Inferior parietal cortex (tissue), 1 donor: ENCODE results near the gene ATP8A1.
"Not testable (repeated sequence)": the region's sequence is repeated elsewhere in the genome, so short reads cannot be mapped to it uniquely, and the experiment has no call there.

Experiments used
- DNase-seq: peaks from one replicate; pipeline ENCODE4 v3.0.0-alpha.2; 2016; ENCODE audit errors: extremely low spot score

Gene ATP8A1

DNA sequence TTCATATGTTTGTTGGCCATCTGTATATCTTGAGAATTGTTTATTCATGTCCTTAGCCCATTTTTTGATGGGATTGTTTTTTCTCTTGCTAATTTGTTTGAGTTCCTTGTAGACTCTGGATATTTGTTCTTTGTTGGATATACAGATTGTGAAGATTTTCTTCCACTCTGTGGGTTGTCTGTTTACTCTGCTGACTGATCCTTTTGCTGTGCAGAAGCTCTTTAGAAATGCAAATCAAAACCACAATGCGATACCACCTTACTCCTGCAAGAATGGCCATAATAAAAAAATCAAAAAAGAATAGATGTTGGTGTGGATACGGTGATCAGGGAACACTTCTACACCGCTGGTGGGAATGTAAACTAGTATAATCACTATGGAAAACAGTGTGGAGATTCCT lies 189.1 kb downstream of the ATP8A1 start:
- DNase-seq: not testable (repeated sequence)

GRCh38 chr4:42466273-42466844 lies 190.5 kb downstream of the ATP8A1 start:
- no peak for DNase-seq

GRCh38 chr4:42464550-42465094 lies 192.3 kb downstream of the ATP8A1 start:
- no peak for DNase-seq

GRCh38 chr4:42461216-42461615 lies 195.7 kb downstream of the ATP8A1 start:
- DNase-seq: not testable (repeated sequence)

DNA sequence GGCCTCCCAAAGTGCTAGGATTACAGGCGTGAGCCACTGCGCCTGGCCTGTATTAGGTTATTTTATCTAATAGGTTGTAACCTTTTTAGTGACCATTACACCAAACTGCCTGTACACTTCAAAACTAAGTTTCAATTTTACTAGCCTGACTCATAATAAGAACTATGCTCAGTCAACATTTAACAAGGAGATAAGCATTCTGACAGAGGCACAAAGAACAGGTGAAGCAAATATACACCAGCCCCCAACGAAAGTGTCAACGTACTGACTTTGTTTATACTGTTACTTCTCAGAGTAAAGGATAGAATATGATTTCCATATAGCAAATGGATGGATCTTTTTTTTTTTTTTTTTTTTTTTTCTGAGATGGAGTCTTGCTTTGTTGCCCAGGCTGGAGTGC lies 196.9 kb downstream of the ATP8A1 start:
- no peak for DNase-seq

GRCh38 chr4:42458657-42459056 lies 198.2 kb downstream of the ATP8A1 start:
- DNase-seq: no peak

DNA sequence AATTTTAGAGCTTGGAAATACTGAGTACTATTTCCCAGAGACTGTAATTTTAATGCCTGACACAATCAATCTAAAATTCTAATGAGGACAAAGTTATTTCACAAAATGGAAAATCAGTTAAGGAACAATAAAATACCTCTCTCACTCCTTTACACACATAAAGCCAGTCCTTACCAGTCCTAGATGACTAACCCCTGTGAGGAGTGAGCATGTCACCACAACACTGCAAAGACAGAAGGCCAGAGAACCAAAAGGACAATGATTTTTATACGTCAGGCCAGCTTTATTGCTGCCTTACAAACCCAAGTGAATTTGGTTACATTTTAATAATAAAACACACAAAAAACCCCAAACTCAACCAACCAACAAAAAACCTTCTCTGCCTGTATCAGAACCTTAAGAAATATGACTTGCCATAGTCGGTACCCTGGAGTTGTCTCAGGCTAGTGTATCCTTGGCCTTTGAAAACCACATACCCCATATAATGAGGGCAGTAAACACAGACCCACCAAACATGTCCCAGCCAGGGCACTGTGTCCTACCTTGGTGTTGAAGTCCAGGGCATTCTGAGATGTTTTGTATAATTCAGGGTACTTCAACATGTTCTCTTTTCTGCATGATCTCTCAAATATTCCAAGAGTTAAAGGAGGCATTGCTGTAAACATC lies 202.0 kb downstream of the ATP8A1 start:
- no peak for DNase-seq

DNA sequence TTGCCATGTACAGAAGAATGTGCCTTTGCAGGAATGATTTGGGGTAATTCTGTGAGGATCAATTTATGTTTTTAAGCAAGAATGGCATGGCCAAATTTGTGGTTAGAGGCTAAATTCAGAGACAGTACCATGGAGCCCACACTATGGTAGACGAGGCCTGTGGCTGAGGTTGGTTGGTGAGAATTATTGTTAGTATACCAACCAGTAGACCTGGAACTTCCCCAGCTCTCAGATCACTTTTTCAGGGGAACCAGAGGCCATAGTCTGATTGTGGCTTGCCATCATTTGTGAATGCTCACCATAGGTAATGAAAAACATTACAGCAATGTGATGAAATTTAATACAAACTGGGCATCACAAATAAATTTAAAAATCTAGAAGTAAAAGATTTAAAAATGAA lies 203.3 kb downstream of the ATP8A1 start:
- no peak for DNase-seq

DNA sequence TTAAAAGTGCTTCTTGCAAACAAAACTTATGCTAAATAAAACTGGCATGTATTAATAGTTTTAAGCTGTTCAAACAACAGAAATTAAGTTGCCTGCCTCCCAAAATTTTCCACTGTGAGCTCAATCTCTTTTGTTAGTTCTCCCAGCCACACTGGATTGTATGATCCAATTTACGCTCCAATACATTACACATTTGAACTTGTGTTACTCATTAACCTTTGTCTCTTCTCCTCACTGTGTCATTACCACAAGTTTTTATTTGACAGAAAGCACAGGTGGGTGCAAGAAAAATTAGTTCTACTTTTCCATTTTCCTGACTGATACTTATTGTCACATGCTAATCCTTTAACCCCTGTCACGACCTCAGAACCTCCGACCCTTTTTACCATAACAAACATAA lies 204.1 kb downstream of the ATP8A1 start:
- no peak for DNase-seq

GRCh38 chr4:42446823-42447222 lies 210.1 kb downstream of the ATP8A1 start:
- DNase-seq: no peak

DNA sequence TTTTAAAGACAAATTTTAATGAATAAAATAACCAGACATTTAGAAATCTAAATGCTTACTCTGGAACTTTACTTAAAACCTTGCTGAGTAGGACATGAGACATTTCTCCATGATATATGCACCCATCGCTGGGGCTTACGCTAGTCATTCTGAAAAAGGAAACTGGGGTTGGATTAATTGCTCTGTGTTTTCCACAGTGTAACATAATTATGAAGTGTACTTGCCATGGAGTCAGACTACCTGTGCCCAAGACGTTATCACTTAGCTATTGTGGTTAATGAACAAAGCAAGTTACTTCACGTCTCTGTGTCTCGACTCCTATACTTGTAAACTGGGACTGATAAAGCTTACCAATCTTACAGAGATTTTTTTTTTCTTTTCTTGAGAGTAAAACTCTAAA lies 211.9 kb downstream of the ATP8A1 start:
- DNase-seq: no peak

- DNase-seq: no peak
Observed at GRCh38 chr4:42442601-42443000, 214.3 kb downstream of the ATP8A1 start.

GRCh38 chr4:42440083-42440482 lies 216.8 kb downstream of the ATP8A1 start:
- DNase-seq: no peak

- DNase-seq: no peak
Observed at GRCh38 chr4:42436928-42437565, 219.9 kb downstream of the ATP8A1 start.

DNA sequence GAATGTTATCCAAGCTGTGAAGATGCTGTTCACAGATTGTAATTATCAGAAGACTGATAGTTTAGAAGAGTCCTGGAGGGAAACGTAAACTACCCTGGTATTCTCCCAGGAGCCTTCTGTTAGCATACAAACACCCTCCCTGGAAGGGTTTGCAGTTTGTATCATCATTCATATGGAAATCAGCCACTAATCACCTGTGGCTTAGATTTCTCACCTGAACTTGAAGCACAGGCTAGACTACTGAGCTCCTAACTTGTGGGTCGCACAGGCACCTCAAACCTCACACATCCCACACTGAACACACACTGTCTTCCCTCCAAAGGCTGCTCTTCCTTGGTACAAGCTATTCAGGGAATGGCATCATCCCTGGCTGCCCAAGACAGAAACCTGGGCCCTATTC lies 228.9 kb downstream of the ATP8A1 start:
- DNase-seq: no peak

- no peak for DNase-seq
Observed at GRCh38 chr4:42425146-42426065, 231.5 kb downstream of the ATP8A1 start.

GRCh38 chr4:42420140-42420539 lies 236.8 kb downstream of the ATP8A1 start:
- no peak for DNase-seq

- no peak for DNase-seq
Observed at GRCh38 chr4:42417550-42417949, 239.4 kb downstream of the ATP8A1 start.

GRCh38 chr4:42416017-42416416 lies 240.9 kb downstream of the ATP8A1 start:
- DNase-seq: no peak

DNA sequence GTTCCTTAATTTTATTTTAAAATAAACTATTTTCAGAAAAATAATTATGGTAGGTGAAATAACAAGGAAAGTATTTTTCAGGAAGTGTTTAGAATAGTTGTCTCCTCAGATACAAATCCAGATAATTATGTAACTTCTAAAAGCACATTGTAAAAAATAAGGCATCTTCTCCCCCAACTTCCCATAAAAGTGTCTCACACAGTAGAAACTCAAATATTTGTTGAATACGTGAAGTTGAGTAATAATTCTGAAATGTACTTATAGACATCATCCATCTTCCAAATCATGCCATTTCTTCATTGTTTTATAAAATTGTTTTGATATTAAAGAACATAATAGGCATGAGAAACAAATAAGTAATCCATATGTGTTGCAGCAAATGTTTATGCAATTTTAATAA lies 241.6 kb downstream of the ATP8A1 start:
- DNase-seq: no peak

DNA sequence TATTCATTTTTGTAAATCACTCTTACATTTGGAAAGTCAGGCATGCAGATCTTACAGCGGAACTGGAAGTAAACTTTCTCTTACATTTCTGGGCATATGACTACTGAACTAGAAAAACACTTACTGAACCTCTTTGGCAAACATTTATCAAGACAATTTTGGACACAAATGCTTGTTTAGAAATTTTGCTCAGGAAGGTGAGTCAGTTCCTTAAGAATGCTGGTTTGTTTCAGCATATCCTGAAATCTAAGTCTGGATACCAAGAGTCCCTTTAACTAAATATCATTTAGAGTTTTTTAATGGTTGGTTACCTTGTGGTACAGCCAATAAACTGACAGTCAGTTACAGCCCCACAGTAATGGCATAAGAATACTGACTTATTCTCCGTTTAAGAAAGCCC lies 244.7 kb downstream of the ATP8A1 start:
- DNase-seq: no peak

- no peak for DNase-seq
Observed at GRCh38 chr4:42411803-42412202, 245.1 kb downstream of the ATP8A1 start.
